HCT116 (cell line): ENCODE data around the gene MEAF6. TPM values are rescaled to one million over a fixed set of nuclear protein-coding genes. Genes with fewer than 3 reads are reported as not detected.

ENCODE experiments used
- ATAC-seq: fragments of 200-7000 bp; cut with Tn5 transposase; 2 replicates; pipeline ENCODE4 v1.9.1; 2020; ENCODE audit warnings: mild to moderate bottlenecking, moderate library complexity
- BruUV-seq: library from RNA; stranded (reverse); fragments of 400-500 nt; replicated peaks from 2 replicates; lab custom pipeline; 2021; lab: Mats Ljungman, UMichigan
- CTCF ChIA-PET: fragments of 300-600 bp; sonication (Branson Sonifier 250); formaldehyde crosslinking; loops from one replicate; lab custom pipeline; 2021; ENCODE audit warnings: antibody characterized with exemption; lab: Charles Lee
- POLR2A ChIA-PET: fragments of 300-600, 350-600 bp; sonication (Branson Sonifier 250); formaldehyde crosslinking; loops from one replicate; lab custom pipeline; 2021; ENCODE audit warnings: antibody characterized with exemption; lab: Charles Lee
- RAD21 ChIA-PET, 2 experiments: fragments of 300-600 bp; sonication (Branson Sonifier 250); formaldehyde crosslinking; loops; one replicate each; lab custom pipeline; 2023; ENCODE audit warnings: low total read pairs in 2 of 2; ENCODE audit not compliant: uncharacterized antibody in 2 of 2, unreplicated experiment in 2 of 2, low non-redundant PET in 1 of 2; lab: Charles Lee
- DNase-seq: peaks from one replicate; pipeline ENCODE4 v3.0.0-alpha.2; 2010; ENCODE audit warnings: low read depth, low spot score
- H2AFZ ChIP-seq: fragments of 200-600 bp; shearing (Covaris generic), sonication (generic); 2 replicates; pipeline ENCODE4 v1.6.1; 2017; ENCODE audit warnings: low read depth, mixed run types, mixed read lengths, antibody characterized with exemption, low read length; ENCODE audit not compliant: poor library complexity, severe bottlenecking
- H3K27ac ChIP-seq: 2 replicates; pipeline ENCODE4 v1.5.1; 2012; ENCODE audit warnings: low read depth, low read length
- H3K27me3 ChIP-seq: fragments of 200-600 bp; sonication (generic); 2 replicates; pipeline ENCODE4 v1.6.1; 2016; ENCODE audit warnings: mixed run types, low read length, mixed read lengths; ENCODE audit not compliant: insufficient read depth
- H3K36me3 ChIP-seq, 2 experiments: fragments of 200-500 bp in 1 of 2; fragments of 200-600 bp in 1 of 2; sonication (Bioruptor generic) in 1 of 2; sonication (generic) in 1 of 2; 2 replicates each; pipeline versions ENCODE4 v1.5.1 to v1.6.1; 2014 to 2016; ENCODE audit warnings: low read length in 2 of 2, inconsistent platforms in 1 of 2, mixed read lengths in 1 of 2, mixed run types in 1 of 2; ENCODE audit not compliant: insufficient read depth in 2 of 2, control insufficient read depth in 1 of 2
- H3K4me1 ChIP-seq, 2 experiments: fragments of 200-600 bp in 1 of 2; sonication (generic) in 1 of 2; 2 replicates each; pipeline versions ENCODE4 v1.5.1 to v1.6.1; 2012 to 2017; ENCODE audit warnings: low read length in 2 of 2, inconsistent platforms in 1 of 2, mild to moderate bottlenecking in 1 of 2, mixed read lengths in 1 of 2, mixed run types in 1 of 2, moderate library complexity in 1 of 2; ENCODE audit not compliant: insufficient read depth in 2 of 2, control insufficient read depth in 1 of 2
- H3K4me2 ChIP-seq: fragments of 200-600 bp; sonication (generic); 2 replicates; pipeline ENCODE4 v1.6.1; 2017; ENCODE audit warnings: mixed run types, low read length, mixed read lengths
- H3K4me3 ChIP-seq, 2 experiments: fragments of 200-600 bp in 1 of 2; sonication (generic) in 1 of 2; replicated peaks in 1 of 2; 2 replicates each; pipeline ENCODE4 v1.5.1; 2011 to 2016; ENCODE audit warnings: low read length in 2 of 2, control low read depth in 1 of 2, low read depth in 1 of 2, mild to moderate bottlenecking in 1 of 2, mixed read lengths in 1 of 2, mixed run types in 1 of 2
- H3K79me2 ChIP-seq: fragments of 200-600 bp; sonication (generic); 2 replicates; pipeline ENCODE4 v1.6.1; 2017; ENCODE audit warnings: mild to moderate bottlenecking, mixed run types, low read length, moderate library complexity, mixed read lengths; ENCODE audit not compliant: insufficient read depth
- H3K9ac ChIP-seq: fragments of 200-600 bp; sonication (generic); 2 replicates; pipeline ENCODE4 v1.6.1; 2016; ENCODE audit warnings: low read length, mixed read lengths
- H3K9me2 ChIP-seq: fragments of 200-600 bp; sonication (generic), shearing (Covaris generic); 2 replicates; pipeline ENCODE4 v1.6.1; 2017; ENCODE audit warnings: mixed run types, mild to moderate bottlenecking, moderate library complexity; ENCODE audit not compliant: insufficient read depth
- H3K9me3 ChIP-seq, 2 experiments: fragments of 200-500 bp in 1 of 2; fragments of 200-600 bp in 1 of 2; sonication (Bioruptor generic) in 1 of 2; sonication (generic) in 1 of 2; 2 replicates each; pipeline ENCODE4 v1.6.1; 2014 to 2017; ENCODE audit warnings: low read length in 2 of 2, mixed read lengths in 2 of 2, inconsistent platforms in 1 of 2, low read depth in 1 of 2, mild to moderate bottlenecking in 1 of 2, mixed run types in 1 of 2, moderate library complexity in 1 of 2; ENCODE audit not compliant: control insufficient read depth in 1 of 2, insufficient read depth in 1 of 2
- H4K20me1 ChIP-seq: fragments of 200-600 bp; sonication (generic), shearing (Covaris generic); 2 replicates; pipeline ENCODE4 v1.6.1; 2017; ENCODE audit warnings: mixed run types, mild to moderate bottlenecking, moderate library complexity; ENCODE audit not compliant: insufficient read depth
- CTCF ChIP-seq, 3 experiments: fragments of 200-600 bp in 1 of 3; sonication (generic) in 1 of 3; IDR thresholded peaks in 2 of 3; conservative IDR thresholded peaks in 1 of 3; 2 replicates each; pipeline ENCODE4 v1.5.1; 2012 to 2017; ENCODE audit warnings: low read depth in 2 of 3, low read length in 2 of 3, antibody characterized with exemption in 1 of 3, borderline replicate concordance in 1 of 3, control low read depth in 1 of 3, mild to moderate bottlenecking in 1 of 3, mixed read lengths in 1 of 3, mixed run types in 1 of 3, moderate library complexity in 1 of 3; ENCODE audit not compliant: insufficient read depth in 1 of 3
- EGR1 ChIP-seq: IDR thresholded peaks from 2 replicates; pipeline ENCODE4 v1.6.1; 2012; ENCODE audit warnings: low read depth
- JUND ChIP-seq: IDR thresholded peaks from 2 replicates; pipeline ENCODE4 v1.6.1; 2012
- POLR2A ChIP-seq: IDR thresholded peaks from 2 replicates; pipeline ENCODE4 v1.7.0; 2011; ENCODE audit warnings: borderline replicate concordance; ENCODE audit not compliant: insufficient read depth, insufficient read length; ENCODE audit errors: extremely low read depth
- SP1 ChIP-seq: IDR thresholded peaks from 2 replicates; pipeline ENCODE4 v1.6.1; 2012; ENCODE audit warnings: low read depth
- SRF ChIP-seq: IDR thresholded peaks from 2 replicates; pipeline ENCODE4 v1.6.1; 2012; ENCODE audit warnings: low read depth
- YY1 ChIP-seq: IDR thresholded peaks from 2 replicates; pipeline ENCODE4 v1.6.1; 2011; ENCODE audit warnings: low read length, low read depth, moderate library complexity, mild to moderate bottlenecking; ENCODE audit not compliant: insufficient replicate concordance; ENCODE audit errors: extremely low read depth
- intact Hi-C: fragments of 100-400 bp; cut with micrococcal nuclease; formaldehyde crosslinking; loops from 2 replicates; pipeline ENCODE4 v1.10.0; 2022
- total RNA-seq: library from RNA; stranded (reverse); gene quantifications from one replicate; pipeline ENCODE4 v1.2.1, GENCODE V29; 2021; ENCODE audit not compliant: unreplicated experiment
- TF ChIP-seq, protein P1 (sequence below): IDR thresholded peaks from 2 replicates; pipeline ENCODE4 v1.6.1; 2012

The MEAF6 gene
- total RNA-seq, 1 experiment from 2014 or later: 50.3 TPM

GRCh38 chr1:37448185-37448584 lies 66.4 kb downstream of the MEAF6 start:
- DNase-seq: no peak
- H3K4me2 ChIP-seq: no peak overlapping the region

DNA sequence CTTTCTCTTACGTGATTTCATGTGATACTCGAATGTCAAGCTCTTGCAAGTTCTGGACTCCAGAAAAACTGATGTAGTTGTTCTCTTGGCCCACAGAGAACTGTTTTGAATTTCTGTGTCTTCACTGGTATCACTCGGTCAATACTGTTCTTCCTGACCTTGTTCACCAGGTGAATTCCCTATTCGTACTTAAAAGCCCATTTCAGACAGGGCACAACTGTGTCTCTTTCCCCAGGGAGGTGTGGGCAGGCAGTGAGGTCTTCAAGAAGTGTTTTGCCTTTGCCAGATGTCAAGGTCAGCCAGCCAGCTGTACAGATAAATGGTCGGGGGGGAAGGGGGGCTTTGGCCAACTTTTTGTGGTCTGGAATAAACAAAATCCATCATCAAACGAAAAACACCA lies 67.7 kb downstream of the MEAF6 start:
- no peak overlapping the region for H3K27ac ChIP-seq
- CTCF ChIA-PET: no interaction called here
- H3K27me3 ChIP-seq: peaks cover 6% of the 10 kb centered on the region; the same call in 1 of the 2 replicates
- peaks cover 3 to 15% of the 10 kb centered on the region in 2 experiments; a peak in 3 of 4 replicates for H3K4me1 ChIP-seq
- no TSS peak for BruUV-seq
- RAD21 ChIA-PET: no interaction called here
- H2AFZ ChIP-seq: no peak overlapping the region
- H4K20me1 ChIP-seq: no peaks in the 10 kb centered on the region
- no peak overlapping the region for H3K9ac ChIP-seq
- ATAC-seq: no peak
- intact Hi-C loops: no loop called here
- no peaks in the 10 kb centered on the region for H3K9me3 ChIP-seq
- H3K36me3 ChIP-seq: no peaks in the 10 kb centered on the region
- POLR2A ChIA-PET: no interaction called here
- H3K4me2 ChIP-seq: no peak overlapping the region
- TF ChIP-seq SRF (no peak), EGR1 (no peak), JUND (no peak)
- TF ChIP-seq, protein P1, sequence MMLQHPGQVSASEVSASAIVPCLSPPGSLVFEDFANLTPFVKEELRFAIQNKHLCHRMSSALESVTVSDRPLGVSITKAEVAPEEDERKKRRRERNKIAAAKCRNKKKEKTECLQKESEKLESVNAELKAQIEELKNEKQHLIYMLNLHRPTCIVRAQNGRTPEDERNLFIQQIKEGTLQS: no peak
- no peaks in the 10 kb centered on the region for H3K9me2 ChIP-seq
- H3K4me3 ChIP-seq: no peak overlapping the region
- no peaks in the 10 kb centered on the region for H3K79me2 ChIP-seq
- no peak for DNase-seq

More at GRCh38 chr1:37448185-37448584, 66.4 kb downstream of the MEAF6 start:
- no peak overlapping the region for H3K4me3 ChIP-seq
- intact Hi-C loops: no loop called here
- CTCF ChIA-PET: no interaction called here
- TF ChIP-seq CTCF (IDR thresholded peaks at IDR 0.05 in 2 of 3, conservative IDR thresholded peaks at IDR 0.05 in 1 of 3; ENCODE audit: borderline replicate concordance in 1 of 3, insufficient read depth in 1 of 3, low read depth in 2 of 3, low read length in 2 of 3) (peak in 1 of 3 experiments; percentile 26; a peak in 1 of 6 replicates), POLR2A (no peak), YY1 (no peak), SP1 (no peak)
- TF ChIP-seq, all 23 proteins: peak for 1
- Histone ChIP-seq H3K9ac (no peak overlapping the region), H3K27me3 (peaks cover under 1% of the 10 kb centered on the region; the same call in 1 of the 2 replicates), H3K36me3 (no peaks in the 10 kb centered on the region), H3K9me2 (no peaks in the 10 kb centered on the region), H3K79me2 (no peaks in the 10 kb centered on the region), H3K27ac (no peak overlapping the region), H2AFZ (no peak overlapping the region), H4K20me1 (no peaks in the 10 kb centered on the region), H3K9me3 (no peaks in the 10 kb centered on the region), H3K4me1 (peaks cover 5 to 23% of the 10 kb centered on the region in 2 experiments; a peak in 3 of 4 replicates)
- no TSS peak for BruUV-seq
- peak; percentile 65 for ATAC-seq
- ChIA-PET RAD21 (no interaction called here), POLR2A (no interaction called here)
